NCI-H146 treated with DMSO at 0.1 percent for 48 hours (cell line): ENCODE results near the gene SPATC1L.

ENCODE experiments used
- DNase-seq: peaks from one replicate; lab custom pipeline; 2025; ENCODE audit not compliant: unreplicated experiment; lab: John Stamatoyannopoulos, UW

The SPATC1L gene

DNA sequence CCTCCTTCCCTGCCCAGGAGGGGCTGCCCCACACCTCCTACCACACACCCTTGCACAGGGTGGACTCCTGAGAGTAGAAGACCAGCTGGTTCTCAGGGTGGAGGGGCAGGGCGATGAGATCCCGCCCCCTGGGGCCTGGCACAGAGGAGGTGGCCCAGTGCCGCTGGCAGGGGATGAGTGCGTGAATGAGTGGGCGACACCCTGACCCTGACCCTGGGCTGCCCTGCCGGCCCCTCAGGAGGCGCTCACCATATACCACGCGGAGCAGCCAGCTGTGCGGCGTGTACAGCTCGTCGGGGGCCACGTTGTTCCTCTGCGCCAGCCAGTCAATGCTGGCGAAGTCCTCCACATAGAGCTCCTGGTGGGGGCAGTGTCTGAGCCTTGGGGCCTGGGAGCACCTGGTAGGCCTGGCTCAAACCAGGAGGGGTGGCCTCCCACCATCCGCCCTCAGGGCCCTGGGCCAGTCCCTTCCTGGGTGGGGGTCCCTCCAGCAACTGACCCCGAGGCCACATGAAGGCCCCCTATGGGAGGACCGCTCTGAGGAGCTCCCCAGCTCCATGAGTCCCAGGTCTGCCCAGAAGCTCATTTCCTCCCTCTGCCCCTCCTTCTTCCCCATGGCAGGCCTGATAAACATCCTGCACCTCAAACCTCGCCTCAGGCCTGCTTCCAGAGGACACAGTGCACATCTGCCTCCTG is 31.3 kb upstream of the SPATC1L start:
- DNase-seq: no peak

DNA sequence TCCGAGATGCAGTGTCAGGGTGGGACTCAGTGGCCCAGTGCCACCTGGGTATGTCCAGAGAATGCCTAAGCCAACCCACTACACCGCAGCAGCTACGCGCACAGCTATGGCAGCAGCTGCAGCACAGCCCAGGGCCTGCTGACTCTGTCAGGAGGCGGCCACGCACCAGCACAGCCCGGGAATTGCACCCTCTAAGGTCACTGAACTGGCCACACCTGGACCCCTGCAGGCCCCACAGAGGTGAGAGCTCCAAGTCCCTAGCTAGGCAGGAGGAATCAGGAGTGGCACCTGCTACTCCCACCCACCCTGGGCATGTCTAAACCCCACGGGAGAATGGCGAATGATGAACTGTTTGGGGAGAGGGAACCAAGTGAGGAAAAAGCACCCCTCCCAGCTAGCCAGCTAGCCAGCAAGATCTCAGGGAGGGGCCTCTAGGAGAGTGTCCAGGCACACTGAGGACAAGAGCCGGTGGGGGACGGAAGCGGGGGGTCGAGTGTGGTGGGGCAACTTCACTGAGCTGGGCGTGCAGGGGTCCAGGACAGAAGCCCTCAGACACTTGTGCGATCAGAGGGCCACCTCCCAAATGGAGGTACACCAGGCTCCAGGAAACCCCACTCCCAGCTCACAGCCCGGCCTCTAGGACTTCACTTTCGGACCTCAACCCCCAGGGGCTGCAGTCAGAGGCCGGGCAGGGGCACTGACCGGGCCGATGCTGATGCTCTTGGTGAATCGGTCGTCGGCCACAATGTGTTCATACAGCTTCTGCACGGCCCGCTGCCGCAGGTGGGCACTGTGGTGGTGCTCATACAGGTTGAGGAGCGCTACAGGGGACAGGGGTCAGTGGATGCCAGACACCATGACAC is 30.4 kb upstream of the SPATC1L start:
- no peak for DNase-seq

- DNase-seq: no peak
These were observed 29.5 kb upstream of the SPATC1L start for GRCh38 chr21:46213620-46214286.

DNA sequence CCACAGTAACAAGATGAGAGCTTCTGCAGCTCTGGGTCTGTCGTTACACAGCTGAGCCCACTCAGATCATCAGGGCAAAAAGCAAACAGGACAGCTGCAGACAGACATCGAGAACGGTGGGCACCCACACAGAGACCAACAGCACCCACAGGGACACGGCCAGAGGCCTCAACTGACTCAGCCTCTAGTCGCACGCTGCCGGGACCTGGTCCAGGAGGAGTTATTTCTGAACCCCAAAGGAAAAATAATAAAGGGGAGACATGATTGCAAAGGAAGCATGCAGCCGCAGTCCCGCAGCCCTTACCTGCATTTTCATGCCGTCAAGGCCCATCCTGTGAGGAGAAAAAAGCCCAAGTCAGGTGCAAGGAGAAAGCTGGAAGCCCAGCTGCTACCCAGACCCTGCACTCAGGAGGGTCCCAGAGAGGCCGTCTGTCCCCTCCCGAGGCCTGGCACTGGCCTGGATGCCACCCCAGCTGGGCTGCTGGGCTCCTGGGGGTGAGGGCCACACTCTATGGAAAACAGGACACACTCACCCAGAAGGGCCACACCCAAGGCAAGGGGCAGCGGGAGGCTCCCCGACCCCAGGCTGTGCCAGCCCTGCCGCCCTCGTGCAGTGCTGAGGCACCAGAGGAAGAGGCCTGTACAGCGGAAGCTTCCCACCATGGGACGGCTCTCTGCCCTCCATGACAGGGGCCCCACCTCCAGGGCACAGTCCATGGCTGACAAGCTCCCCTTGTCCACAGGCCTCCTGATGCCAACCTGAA is 28.6 kb upstream of the SPATC1L start:
- no peak for DNase-seq

DNA sequence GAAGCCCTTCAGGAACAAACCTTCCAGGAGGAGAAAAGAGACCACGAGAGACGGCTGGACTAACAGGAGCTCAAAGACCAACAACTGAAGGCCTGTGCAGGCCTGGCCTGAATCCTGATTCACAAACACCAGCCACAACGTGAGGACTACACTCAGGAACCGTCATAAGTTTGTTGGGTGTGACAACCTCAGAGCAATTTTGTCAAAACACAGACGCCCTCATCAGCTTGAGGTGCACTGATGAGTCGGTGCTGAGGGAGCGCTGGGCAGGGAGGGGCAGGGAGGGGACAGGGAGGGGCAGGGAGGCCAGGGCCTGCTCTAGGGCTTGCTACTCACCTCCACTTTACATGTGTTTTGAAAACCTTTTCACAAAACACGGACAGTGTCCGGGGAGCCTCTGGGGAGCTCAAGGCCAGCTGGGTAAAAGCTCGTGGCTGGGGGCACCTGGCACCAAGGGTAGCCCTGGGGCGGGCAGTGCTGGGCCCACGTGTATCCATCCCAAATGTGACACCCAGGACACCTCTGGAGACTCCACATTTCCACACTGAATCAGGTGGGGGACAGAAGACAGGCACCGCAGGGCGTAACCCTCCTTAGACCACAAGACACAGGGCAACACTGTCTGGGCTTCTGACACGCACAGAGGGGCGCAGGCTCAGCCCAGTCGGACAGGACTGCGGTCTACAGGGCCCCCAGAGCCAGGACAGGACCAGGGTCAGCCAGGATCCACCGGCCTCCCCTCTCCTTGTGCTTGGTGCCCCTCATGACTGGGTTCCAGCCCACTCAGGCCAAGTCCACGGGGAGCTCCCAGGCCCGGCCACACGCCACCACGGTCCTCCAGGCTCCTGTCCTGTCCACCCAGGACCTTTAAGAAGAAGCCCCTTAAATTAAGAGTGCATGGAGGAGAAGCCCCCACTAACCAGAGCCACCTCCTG is 27.8 kb upstream of the SPATC1L start:
- DNase-seq: no peak

DNA sequence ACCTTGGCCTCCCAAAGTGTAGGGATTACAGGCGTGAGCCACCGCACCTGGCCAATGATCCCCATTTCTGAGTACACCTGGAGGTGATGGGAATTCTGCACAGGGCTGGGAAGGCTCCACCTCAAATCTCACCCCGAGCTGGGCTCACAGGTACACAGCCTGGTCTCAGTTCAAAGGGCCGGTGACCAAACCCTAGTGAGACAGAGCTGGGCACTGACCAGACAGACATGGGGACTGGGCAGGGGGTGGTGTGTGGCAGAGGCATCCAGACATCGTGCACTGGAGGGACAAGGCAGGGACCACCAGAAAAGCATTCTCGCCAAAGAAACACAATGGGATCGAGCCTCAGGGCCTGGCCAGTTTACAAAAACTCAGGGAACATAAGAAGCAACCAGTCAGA is 27.1 kb upstream of the SPATC1L start:
- no peak for DNase-seq

DNA sequence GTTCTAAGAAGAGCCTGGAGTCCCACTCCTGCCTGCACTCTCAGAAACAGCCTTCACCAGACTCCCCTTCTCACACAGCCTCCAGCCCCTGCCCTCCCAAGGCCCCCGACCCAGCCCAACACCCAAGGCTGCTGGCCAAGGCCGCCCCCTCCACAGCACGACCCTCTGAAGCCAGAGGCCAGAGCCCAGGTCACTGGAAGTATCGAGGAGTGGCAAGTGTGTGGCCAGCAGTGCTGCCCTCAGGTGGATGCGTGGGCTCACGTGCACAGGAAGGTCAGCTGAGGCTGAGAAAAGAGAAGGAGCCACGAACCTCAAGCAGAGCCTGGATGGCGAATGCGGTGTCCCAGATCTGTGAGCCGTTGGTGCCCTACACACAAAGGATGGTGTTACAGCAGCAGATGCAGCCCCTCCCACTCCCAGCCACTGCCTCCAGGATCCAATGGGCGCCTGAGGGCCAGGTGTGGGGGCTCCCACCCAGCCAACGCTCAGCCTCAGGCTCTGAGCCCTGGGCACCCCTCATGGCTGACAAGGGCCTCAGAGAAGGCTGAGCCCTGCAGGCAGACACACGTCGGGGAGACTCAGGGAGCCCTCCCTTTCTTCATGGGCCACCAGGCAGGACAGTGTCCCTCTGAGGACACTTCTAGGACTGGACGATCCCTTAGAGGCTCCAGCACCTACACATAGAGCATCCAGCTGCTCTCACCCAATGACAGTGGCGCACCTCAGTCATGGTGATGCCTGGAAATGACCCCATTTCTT is 26.3 kb upstream of the SPATC1L start:
- DNase-seq: no peak

DNA sequence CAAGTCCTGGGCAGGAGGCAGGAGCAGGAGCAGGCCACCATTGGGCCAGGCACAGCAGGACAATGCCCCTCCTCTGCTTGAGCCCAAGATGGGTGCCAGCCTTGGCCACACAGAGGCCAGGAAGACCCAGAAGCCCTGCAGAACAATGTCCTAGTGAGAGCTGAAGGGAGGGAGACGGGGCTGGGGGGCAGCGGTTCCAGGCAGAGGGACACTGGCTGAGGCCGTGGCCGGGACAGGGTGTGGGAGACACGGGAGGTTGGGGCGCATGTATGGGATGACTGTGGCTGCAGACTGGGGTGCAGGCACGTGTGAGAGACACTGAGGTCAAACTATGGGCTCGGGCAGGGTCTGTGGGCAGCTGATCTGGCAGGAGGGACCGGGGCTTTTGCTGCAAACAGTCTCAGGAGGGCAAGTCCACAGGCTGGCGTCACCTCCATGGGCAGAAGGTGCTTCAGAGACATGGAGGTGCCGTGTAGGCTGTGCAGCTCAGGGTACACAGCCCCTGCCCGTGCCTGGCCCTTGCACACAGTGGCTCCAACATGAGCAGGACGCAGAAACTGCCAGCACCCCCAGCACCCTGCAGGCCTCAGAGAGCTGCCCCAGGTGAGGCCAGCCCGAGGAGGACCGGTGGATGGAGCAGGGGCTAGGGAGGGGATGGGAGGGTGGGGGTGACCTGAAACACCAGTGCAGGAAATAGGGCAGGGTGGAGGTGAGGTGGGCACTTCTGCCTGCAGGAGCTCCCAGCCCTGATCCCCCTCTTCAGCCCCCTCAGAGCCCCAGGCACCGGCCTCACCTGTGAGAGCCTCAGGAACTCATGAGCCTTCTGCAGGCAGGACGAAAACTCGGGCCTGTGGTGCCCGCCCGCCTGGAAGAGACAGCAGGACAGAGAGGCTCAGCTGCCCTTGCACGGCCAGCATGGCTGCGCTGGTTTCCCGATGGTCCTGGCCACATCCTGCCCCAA is 24.8 kb upstream of the SPATC1L start:
- no peak for DNase-seq

DNA sequence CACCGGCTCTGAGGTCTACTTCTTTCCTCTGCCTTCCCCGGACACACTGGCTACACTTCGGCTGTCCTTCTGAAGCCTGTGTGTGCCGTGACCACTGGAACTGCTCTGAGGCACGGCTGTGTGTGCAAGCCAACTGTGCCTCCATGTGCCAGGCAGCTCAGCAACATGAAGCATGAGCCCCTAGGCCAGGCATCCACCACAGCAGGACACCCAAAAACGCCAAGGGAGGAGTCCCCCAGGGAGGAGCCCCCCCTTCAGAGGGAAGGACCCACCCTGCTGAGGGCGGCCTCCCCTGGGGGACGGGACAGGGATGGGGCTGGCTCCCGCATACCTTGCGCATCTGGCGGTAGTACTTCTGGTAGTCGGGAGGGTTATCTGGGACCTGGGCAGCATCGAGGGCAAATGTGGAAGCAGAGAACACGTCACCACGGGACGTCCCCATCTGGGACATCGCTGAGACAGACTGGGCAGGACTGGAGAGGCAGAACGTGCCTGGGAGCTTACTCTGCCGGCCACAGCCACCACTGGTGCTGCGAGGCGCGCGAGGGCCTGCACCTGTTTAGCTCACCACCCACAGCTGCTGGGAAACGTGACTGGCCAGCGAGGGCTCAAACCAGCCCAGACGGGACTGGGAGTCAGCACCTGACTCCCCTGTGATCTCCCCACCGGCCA is 23.8 kb upstream of the SPATC1L start:
- no peak for DNase-seq

GRCh38 chr21:46207006-46207919 is 23.0 kb upstream of the SPATC1L start:
- DNase-seq: no peak

DNA sequence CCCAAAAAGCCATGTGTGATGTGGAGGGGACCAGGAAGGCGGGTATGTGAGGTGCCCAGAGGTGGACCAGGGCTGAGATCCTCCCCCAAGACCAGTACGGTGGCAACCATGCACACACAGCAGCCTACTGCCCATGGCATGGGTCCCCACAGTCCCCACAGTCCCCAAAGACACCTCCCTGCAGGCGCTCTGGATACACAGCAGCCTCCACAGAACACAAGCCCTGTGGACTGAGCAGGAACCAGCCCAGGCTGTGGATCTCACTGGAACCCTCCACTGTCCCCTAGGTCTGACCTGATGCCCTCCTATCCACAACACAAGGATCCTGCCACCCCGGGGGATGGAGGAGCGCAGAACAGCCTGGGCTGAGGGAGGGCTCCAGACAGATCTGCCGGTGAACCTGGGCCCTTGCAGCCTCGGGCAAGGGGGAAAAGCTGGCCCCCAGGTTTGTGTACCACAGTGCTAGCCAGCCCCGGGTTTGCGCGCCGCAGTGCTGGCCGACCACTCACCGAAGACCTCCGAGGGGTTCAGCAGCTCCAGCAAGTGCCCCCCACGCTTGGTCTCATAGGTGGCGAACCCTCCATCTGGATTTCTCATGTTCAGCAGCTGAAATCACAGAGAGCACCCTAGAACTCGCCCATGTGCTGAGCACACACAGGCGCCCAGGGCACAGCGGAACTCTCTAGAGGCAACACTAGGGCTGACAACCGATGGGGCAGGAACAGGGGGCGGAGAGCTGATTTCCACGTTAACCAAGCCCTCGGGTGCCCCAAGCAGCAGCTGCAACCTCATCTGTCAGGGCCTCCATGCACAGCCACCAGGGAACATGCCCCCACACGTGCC is 22.1 kb upstream of the SPATC1L start:
- no peak for DNase-seq

GRCh38 chr21:46205766-46206162 is 21.5 kb upstream of the SPATC1L start:
- no peak for DNase-seq

DNA sequence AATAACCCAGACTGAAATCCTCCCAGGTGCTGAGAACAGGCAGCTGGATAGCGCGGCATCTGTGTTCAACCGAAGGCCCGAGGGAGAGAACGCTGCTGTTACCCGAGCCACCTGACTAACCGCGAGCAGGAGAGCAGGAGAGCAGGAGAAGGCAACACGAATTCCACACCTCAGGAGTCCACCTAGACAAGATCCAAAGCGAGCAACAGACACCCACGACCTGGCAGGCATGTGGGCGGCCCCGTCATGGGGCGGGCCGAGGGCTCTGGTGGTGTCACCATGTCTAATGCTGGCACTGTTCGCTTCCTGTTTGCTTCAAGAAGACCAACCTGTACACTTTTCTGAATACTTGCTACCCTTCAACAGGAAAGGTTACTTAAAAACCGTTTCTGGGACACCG is 20.9 kb upstream of the SPATC1L start:
- DNase-seq: no peak

DNA sequence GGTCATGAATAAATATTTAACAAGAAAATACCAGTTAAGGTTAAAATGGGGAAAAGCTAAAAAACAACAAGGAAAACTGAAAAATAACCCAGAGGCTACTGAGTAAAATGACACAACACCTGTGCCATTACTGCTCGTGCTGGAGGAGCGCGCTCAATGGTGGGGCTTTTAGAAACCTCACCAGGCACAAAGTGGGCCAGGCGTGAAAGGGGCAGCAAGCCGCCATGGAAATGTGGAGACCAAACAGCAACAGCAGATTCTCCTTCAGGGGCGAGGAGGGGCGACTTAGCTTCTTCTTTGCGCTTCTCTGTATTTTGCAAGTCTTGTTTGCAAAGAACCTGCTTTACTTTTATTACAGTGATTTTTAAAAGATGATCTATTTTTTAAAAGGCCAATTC is 18.9 kb upstream of the SPATC1L start:
- no peak for DNase-seq

DNA sequence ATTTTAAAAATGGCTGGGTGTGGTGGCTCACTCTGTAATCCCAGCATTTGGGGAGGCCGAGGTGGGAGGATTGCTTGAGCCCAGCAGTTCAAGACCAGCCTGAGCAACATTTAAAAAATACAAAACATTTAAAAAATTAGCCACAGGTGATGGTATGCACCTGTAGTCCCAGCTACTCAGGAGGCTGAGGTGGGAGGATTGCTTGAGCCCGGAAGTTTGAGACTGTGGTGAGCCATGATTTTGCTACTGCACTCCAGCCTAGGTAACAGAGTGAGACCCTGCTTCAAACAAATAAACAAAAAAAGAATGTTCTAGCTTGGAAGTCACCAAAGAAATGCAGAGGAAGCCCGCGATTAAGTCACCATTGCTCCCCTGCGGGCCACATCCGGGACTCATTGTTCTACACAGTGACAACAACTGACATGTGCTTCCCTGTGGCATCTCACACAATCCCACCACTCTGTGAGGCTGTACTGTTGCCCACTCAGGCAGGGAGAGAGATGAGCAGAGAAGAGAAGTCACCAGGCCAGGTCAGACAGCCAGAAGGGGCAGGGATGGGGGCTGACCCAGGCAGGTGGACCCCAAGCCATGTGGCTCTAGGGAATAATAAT is 18.4 kb upstream of the SPATC1L start:
- no peak for DNase-seq
